ENCODE data around the gene LIPT2. TPM values are rescaled to one million over a fixed set of nuclear protein-coding genes. Genes with fewer than 3 reads are reported as not detected.

LIPT2 gene
- total and polyA plus RNA-seq, 2 donors (not counting 3 experiments of a cell fraction or from before 2014, with no cell fraction given), result 1.7 to 4.1 TPM

DNA sequence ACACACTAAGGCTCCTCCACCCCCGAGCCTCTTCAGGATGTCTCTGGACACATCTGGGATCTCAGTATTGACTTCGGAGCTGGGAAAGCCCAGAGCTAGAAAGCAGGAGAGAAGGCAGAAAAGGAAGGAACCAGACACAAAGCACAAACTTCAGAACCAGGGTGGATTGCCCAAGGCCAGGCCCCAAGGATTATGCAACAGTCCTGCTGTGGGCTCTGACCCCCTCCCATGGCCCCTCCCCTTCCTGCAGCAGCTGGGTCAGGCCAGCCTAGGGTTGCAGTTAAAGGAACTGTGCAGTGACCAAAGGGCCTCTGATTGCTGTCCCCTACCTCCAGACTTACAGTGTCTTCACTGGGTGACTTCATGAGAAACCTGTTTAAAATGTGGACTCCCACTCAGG lies 31.5 kb downstream of the LIPT2 start:
- no peaks in the 10 kb centered on the region for H3K9me3 ChIP-seq (replicated peaks; ENCODE audit: control insufficient read depth, insufficient read depth, low read length)
- no peak overlapping the region for H3K4me3 ChIP-seq (replicated peaks in 1 of 3; ENCODE audit: insufficient read depth in 1 of 3, low read depth in 1 of 3, low read length in 3 of 3)
- no peak overlapping the region for H3K9ac ChIP-seq (replicated peaks; ENCODE audit: extremely low read depth, insufficient read depth, low read length)
- H3K27me3 ChIP-seq (ENCODE audit: control insufficient read depth in 2 of 2, insufficient read depth in 2 of 2, low read length in 2 of 2), result peaks cover 14 to 23% of the 10 kb centered on the region in 2 experiments
- no peaks in the 10 kb centered on the region for H4K20me1 ChIP-seq (replicated peaks; ENCODE audit: control insufficient read depth, extremely low read depth, insufficient read depth, low read length)
- intact Hi-C loops (cut with micrococcal nuclease), result no loop called here
- TF ChIP-seq MYC (IDR thresholded peaks at IDR 0.05; ENCODE audit: low read depth, low read length) (no peak), POLR2A (IDR thresholded peaks at IDR 0.05; ENCODE audit: low read depth, low read length) (no peak), GATA2 (IDR thresholded peaks at IDR 0.05; ENCODE audit: insufficient read depth, insufficient read length, low read depth, low read length) (no peak), EZH2 (IDR thresholded peaks at IDR 0.05; ENCODE audit: borderline replicate concordance, low read depth, low read length, severe bottlenecking) (no peak), FOS (IDR thresholded peaks at IDR 0.05; ENCODE audit: borderline replicate concordance, insufficient read depth, low read length) (no peak), POLR2AphosphoS5 (IDR thresholded peaks at IDR 0.05; ENCODE audit: insufficient read depth, low read depth, low read length) (no peak), JUN (IDR thresholded peaks at IDR 0.05; ENCODE audit: borderline replicate concordance, insufficient read depth, insufficient read length, low read depth) (no peak)
- TF ChIP-seq, protein P1, sequence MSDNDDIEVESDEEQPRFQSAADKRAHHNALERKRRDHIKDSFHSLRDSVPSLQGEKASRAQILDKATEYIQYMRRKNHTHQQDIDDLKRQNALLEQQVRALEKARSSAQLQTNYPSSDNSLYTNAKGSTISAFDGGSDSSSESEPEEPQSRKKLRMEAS (IDR thresholded peaks at IDR 0.05; ENCODE audit: insufficient read depth, insufficient read length), result no peak
- TF ChIP-seq, protein P2, sequence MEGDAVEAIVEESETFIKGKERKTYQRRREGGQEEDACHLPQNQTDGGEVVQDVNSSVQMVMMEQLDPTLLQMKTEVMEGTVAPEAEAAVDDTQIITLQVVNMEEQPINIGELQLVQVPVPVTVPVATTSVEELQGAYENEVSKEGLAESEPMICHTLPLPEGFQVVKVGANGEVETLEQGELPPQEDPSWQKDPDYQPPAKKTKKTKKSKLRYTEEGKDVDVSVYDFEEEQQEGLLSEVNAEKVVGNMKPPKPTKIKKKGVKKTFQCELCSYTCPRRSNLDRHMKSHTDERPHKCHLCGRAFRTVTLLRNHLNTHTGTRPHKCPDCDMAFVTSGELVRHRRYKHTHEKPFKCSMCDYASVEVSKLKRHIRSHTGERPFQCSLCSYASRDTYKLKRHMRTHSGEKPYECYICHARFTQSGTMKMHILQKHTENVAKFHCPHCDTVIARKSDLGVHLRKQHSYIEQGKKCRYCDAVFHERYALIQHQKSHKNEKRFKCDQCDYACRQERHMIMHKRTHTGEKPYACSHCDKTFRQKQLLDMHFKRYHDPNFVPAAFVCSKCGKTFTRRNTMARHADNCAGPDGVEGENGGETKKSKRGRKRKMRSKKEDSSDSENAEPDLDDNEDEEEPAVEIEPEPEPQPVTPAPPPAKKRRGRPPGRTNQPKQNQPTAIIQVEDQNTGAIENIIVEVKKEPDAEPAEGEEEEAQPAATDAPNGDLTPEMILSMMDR (IDR thresholded peaks at IDR 0.05; ENCODE audit: extremely low read depth in 1 of 2, insufficient read depth in 1 of 2, low read depth in 1 of 2, low read length in 2 of 2), result no peak
- peaks cover 8% of the 10 kb centered on the region for H3K4me1 ChIP-seq (ENCODE audit: control insufficient read depth, extremely low read depth, insufficient read depth, low read length)
- H3K36me3 ChIP-seq (ENCODE audit: control insufficient read depth in 2 of 2, extremely low read depth in 1 of 2, insufficient read depth in 2 of 2, low read length in 2 of 2), result no peaks in the 10 kb centered on the region
- FAIRE-seq, result no peak
- BruUV-seq (replicated peaks), result no TSS peak
- H3K9me1 ChIP-seq (replicated peaks; ENCODE audit: control insufficient read depth, extremely low read depth, insufficient read depth, low read length), result no peaks in the 10 kb centered on the region
- DNase-seq (ENCODE audit: low read depth, low spot score), result no peak
- H3K4me2 ChIP-seq (ENCODE audit: insufficient read depth, low read length), result no peak overlapping the region
- no peak overlapping the region for H2AFZ ChIP-seq (ENCODE audit: low read depth, low read length)
- ChIA-PET POLR2A (no interaction called here), CTCF (interaction anchor here (1.5 to 5.4 kb wide), 5 partner anchors 9 to 109 kb away, joined by 5 to 38 read pairs (median 10); partner anchors contain the start of gene LIPT2)
- dilution Hi-C loops (cut with MboI; ENCODE audit: extremely low pct_ligation_motif_present, low sequenced_read_pairs), result no loop called here
- H3K79me2 ChIP-seq (ENCODE audit: control insufficient read depth, insufficient read depth, low read length), result no peaks in the 10 kb centered on the region
- no peak overlapping the region for H3K27ac ChIP-seq (ENCODE audit: insufficient read depth, low read depth, low read length)
